ENCODE measurements around the gene MTHFR.

The MTHFR gene

DNA sequence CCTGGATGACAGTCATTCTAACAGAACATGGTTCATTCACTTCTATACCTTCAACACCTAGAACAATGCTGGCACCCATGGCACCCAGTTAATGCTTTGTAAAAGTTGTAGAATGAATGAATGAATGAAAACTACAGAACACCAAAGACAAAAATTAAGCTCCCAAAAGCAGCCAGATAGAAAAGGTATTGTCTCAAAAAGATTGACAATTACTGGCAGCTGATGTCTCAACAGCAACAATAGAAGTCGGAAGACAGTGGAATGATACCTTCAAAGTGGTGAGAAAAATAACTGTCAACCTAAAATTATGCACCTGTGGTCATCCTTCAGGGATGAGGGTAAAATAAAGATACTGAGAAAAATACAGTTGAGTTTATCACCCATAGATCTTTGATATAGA lies 48.7 kb downstream of the MTHFR start:
- Histone ChIP-seq H3K4me2 (ENCODE audit: low read length) (no peak overlapping the region), H3K9me3 (replicated peaks; ENCODE audit: low read length) (no peaks in the 10 kb centered on the region), H3K4me1 (ENCODE audit: control insufficient read depth, insufficient read depth, low read length) (no peaks in the 10 kb centered on the region), H3K9ac (ENCODE audit: low read depth, low read length) (no peak overlapping the region), H3K27me3 (ENCODE audit: control insufficient read depth, insufficient read depth, low read length) (peaks cover 19% of the 10 kb centered on the region), H3K36me3 (ENCODE audit: insufficient read depth, low read length) (no peaks in the 10 kb centered on the region), H3K4me3 (ENCODE audit: low read length) (no peak overlapping the region)

DNA sequence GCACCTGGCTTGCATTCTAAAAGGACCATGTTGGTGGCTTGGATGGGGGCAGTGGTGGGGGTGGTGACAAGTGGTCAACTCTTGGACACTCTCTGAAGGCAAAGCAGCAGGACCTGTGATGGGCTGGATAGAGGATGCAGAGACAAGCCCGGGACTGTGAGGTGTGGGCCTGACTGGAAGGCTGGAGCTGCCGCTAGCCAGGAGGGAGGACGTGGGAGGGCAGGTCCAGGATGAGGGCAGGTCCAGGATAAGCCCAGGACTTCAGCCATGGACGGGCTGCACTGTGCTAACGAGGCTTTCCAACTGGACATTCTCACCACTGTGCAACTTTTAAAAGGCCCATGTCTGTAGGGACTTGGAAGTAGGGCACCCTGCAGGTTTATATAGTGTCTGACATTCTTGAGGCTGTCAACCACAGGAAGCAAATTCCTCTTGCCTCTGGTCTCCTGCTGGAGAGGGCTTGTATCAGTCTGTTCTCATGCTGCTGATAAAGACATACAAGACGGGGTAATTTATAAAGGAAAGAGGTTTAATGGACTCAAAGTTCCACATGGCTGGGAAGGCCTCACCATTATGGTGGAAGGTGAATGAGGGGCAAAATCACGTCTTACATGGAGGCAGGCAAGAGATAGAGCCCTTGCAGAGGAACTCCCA lies 52.1 kb downstream of the MTHFR start:
- Histone ChIP-seq H3K27me3 (ENCODE audit: control insufficient read depth, insufficient read depth, low read length) (peaks cover 7% of the 10 kb centered on the region), H3K4me3 (ENCODE audit: low read length) (no peak overlapping the region), H3K4me1 (ENCODE audit: control insufficient read depth, insufficient read depth, low read length) (no peaks in the 10 kb centered on the region), H3K4me2 (ENCODE audit: low read length) (no peak overlapping the region), H3K9me3 (replicated peaks; ENCODE audit: low read length) (no peaks in the 10 kb centered on the region), H3K36me3 (ENCODE audit: insufficient read depth, low read length) (peaks cover 16% of the 10 kb centered on the region), H3K9ac (ENCODE audit: low read depth, low read length) (no peak overlapping the region)

- Histone ChIP-seq H3K9ac (ENCODE audit: low read depth, low read length) (no peak overlapping the region), H3K4me2 (ENCODE audit: low read length) (no peak overlapping the region)
Observed at GRCh38 chr1:11752359-11753088, 53.2 kb downstream of the MTHFR start.

DNA sequence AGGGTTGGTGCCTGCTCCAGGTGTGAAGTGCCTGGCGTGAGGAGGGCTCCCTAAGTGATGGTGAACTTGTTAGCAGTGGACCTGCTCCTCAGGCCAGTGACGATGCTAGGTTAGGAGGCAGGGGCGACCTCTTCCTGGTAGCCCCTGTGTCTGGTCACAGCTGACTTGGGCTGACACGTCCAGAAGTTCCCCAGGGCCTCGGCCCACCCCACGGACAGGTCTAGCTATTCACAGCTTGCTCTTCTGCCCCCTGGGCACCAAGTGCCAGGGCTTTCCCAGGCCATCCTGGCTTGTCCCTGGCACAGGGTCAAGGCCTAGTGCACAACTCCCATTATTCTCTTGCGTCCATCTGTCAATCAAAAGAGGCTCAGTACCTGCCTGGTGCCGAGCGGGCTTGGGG lies 54.7 kb downstream of the MTHFR start:
- Histone ChIP-seq H3K36me3 (ENCODE audit: insufficient read depth, low read length) (peaks cover 27% of the 10 kb centered on the region), H3K9ac (ENCODE audit: low read depth, low read length) (no peak overlapping the region), H3K4me1 (ENCODE audit: control insufficient read depth, insufficient read depth, low read length) (no peaks in the 10 kb centered on the region), H3K27me3 (ENCODE audit: control insufficient read depth, insufficient read depth, low read length) (peaks cover 7% of the 10 kb centered on the region), H3K9me3 (replicated peaks; ENCODE audit: low read length) (no peaks in the 10 kb centered on the region), H3K4me2 (ENCODE audit: low read length) (no peak overlapping the region), H3K4me3 (ENCODE audit: low read length) (no peak overlapping the region)

More at GRCh38 chr1:11752359-11753088, 53.2 kb downstream of the MTHFR start:
- peaks cover 22% of the 10 kb centered on the region for H3K36me3 ChIP-seq (ENCODE audit: insufficient read depth, low read length)
- H3K9me3 ChIP-seq (replicated peaks; ENCODE audit: low read length): no peaks in the 10 kb centered on the region
- peaks cover 7% of the 10 kb centered on the region for H3K27me3 ChIP-seq (ENCODE audit: control insufficient read depth, insufficient read depth, low read length)
- H3K4me1 ChIP-seq (ENCODE audit: control insufficient read depth, insufficient read depth, low read length): no peaks in the 10 kb centered on the region
- no peak overlapping the region for H3K4me3 ChIP-seq (ENCODE audit: low read length)

- Histone ChIP-seq H3K27me3 (ENCODE audit: control insufficient read depth, insufficient read depth, low read length) (peaks cover 7% of the 10 kb centered on the region), H3K4me3 (ENCODE audit: low read length) (no peak overlapping the region), H3K36me3 (ENCODE audit: insufficient read depth, low read length) (peaks cover 29% of the 10 kb centered on the region), H3K4me2 (ENCODE audit: low read length) (no peak overlapping the region), H3K9ac (ENCODE audit: low read depth, low read length) (no peak overlapping the region), H3K9me3 (replicated peaks; ENCODE audit: low read length) (no peaks in the 10 kb centered on the region), H3K4me1 (ENCODE audit: control insufficient read depth, insufficient read depth, low read length) (no peaks in the 10 kb centered on the region)
Observed at GRCh38 chr1:11749996-11750395, 55.8 kb downstream of the MTHFR start.

GRCh38 chr1:11749203-11749689 lies 56.5 kb downstream of the MTHFR start:
- H3K4me2 ChIP-seq (ENCODE audit: low read length): no peak overlapping the region
- H3K4me3 ChIP-seq (ENCODE audit: low read length): no peak overlapping the region
- H3K9ac ChIP-seq (ENCODE audit: low read depth, low read length): no peak overlapping the region
- peaks cover 29% of the 10 kb centered on the region for H3K36me3 ChIP-seq (ENCODE audit: insufficient read depth, low read length)
- H3K27me3 ChIP-seq (ENCODE audit: control insufficient read depth, insufficient read depth, low read length): peaks cover 7% of the 10 kb centered on the region
- H3K9me3 ChIP-seq (replicated peaks; ENCODE audit: low read length): no peaks in the 10 kb centered on the region
- no peaks in the 10 kb centered on the region for H3K4me1 ChIP-seq (ENCODE audit: control insufficient read depth, insufficient read depth, low read length)

DNA sequence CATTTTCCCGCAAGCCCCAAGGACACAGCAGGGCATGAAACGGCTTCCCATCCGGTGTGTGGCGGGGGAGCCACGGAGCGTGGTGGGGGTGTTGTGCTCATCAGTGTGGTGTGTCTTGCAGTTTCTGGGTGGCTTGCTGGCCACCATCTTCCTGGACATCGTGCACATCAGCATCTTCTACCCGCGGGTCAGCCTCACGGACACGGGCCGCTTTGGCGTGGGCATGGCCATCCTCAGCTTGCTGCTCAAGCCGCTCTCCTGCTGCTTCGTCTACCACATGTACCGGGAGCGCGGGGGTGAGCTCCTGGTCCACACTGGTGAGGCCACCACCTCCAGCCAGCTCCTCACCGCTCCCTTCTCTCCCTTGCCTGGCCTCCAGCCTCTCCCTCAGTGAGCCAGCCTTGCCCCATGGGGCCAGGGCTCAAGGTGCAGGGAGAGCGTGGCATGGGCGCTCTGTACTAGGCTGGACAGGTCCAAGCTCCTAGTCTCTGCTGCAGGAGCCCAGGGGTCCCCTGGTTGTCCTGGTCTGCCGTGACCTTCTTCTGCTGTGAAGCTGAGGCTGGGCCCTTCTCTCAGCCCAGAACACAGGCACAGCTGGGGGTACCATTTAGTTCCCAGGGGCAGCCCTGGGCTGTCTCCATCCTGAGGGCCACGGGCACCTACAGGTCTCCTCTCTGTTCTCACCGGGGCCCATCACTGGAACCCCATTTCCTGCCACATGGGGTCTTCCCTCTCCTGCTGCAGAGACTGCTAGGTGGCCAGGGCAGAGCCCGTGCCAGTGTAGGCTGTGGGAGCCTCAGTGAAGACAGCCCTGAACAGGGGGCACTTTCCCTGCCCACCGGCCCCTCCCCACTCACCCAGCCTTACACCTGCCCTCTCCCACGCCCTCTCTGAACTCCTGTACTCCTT lies 57.2 kb downstream of the MTHFR start:
- Histone ChIP-seq H3K36me3 (ENCODE audit: insufficient read depth, low read length) (peaks cover 29% of the 10 kb centered on the region), H3K9ac (ENCODE audit: low read depth, low read length) (no peak overlapping the region), H3K4me3 (ENCODE audit: low read length) (no peak overlapping the region), H3K4me1 (ENCODE audit: control insufficient read depth, insufficient read depth, low read length) (no peaks in the 10 kb centered on the region), H3K27me3 (ENCODE audit: control insufficient read depth, insufficient read depth, low read length) (peaks cover 7% of the 10 kb centered on the region), H3K9me3 (replicated peaks; ENCODE audit: low read length) (no peaks in the 10 kb centered on the region), H3K4me2 (ENCODE audit: low read length) (no peak overlapping the region)

DNA sequence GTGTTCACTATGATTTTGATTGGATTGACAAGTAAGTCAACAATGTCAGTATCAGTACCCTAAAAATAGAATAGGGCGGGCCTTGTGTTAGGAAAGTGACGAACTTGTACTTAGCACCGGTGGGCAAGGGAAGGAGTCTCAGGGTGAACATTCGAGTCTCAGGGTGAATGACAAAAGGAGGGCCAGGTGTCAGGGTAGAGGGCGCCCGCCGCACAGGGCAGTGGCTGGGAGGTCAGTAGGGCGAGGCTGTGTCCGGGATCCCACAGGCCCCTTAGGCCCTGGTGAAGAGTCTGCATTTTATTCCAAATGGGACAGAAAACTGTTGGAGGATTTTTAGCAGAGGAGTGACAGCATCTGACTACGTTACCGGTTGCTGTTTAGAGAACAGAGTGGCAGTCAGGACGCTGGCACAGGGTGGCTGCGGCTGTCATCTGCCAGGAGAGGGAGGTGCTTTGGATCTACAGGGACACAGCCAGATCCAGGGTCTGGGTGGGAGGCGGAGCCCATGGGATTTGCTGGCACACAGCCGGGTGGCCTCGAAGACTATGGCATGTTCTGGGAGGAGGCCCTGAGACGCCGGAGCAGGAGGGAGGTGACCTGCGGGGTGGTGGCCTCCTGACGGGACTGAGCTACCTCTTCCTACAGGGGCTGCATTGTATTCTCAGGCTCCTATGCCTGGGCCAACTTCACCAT lies 58.8 kb downstream of the MTHFR start:
- Histone ChIP-seq H3K9ac (ENCODE audit: low read depth, low read length) (no peak overlapping the region), H3K4me1 (ENCODE audit: control insufficient read depth, insufficient read depth, low read length) (no peaks in the 10 kb centered on the region), H3K4me3 (ENCODE audit: low read length) (no peak overlapping the region), H3K36me3 (ENCODE audit: insufficient read depth, low read length) (peaks cover 29% of the 10 kb centered on the region), H3K27me3 (ENCODE audit: control insufficient read depth, insufficient read depth, low read length) (no peaks in the 10 kb centered on the region), H3K9me3 (replicated peaks; ENCODE audit: low read length) (no peaks in the 10 kb centered on the region), H3K4me2 (ENCODE audit: low read length) (no peak overlapping the region)

- Histone ChIP-seq H3K27me3 (ENCODE audit: control insufficient read depth, insufficient read depth, low read length) (no peaks in the 10 kb centered on the region), H3K9me3 (replicated peaks; ENCODE audit: low read length) (no peaks in the 10 kb centered on the region), H3K36me3 (ENCODE audit: insufficient read depth, low read length) (peaks cover 26% of the 10 kb centered on the region), H3K4me2 (ENCODE audit: low read length) (no peak overlapping the region), H3K4me3 (ENCODE audit: low read length) (no peak overlapping the region), H3K9ac (ENCODE audit: low read depth, low read length) (no peak overlapping the region), H3K4me1 (ENCODE audit: control insufficient read depth, insufficient read depth, low read length) (no peaks in the 10 kb centered on the region)
Observed at GRCh38 chr1:11746092-11746491, 59.7 kb downstream of the MTHFR start.

DNA sequence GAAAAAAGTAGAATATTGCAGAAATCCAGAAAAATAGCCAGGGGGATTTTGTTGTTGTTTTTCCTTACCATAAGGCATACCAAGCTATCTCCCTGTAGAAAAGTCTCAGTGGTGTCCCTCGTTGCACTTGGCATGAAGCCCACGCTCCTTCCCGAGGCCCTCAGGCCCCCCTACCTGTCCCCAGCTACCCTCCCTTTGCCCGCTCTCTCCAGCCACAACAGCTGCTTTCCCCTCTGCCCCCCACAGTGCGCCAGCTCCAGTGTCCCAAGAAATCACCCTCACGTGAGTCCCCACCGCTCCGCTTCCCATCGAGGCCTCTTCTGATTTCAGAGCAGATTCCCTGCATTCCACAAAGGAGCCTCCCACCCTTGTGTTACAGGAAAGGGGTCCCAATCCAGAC lies 61.5 kb downstream of the MTHFR start:
- H3K27me3 ChIP-seq (ENCODE audit: control insufficient read depth, insufficient read depth, low read length): no peaks in the 10 kb centered on the region

More for the DNA sequence above, 61.5 kb downstream of the MTHFR start:
- Histone ChIP-seq H3K4me3 (ENCODE audit: low read length) (no peak overlapping the region), H3K4me1 (ENCODE audit: control insufficient read depth, insufficient read depth, low read length) (no peaks in the 10 kb centered on the region), H3K9me3 (replicated peaks; ENCODE audit: low read length) (no peaks in the 10 kb centered on the region), H3K9ac (ENCODE audit: low read depth, low read length) (no peak overlapping the region), H3K36me3 (ENCODE audit: insufficient read depth, low read length) (peaks cover 13% of the 10 kb centered on the region), H3K4me2 (ENCODE audit: low read length) (no peak overlapping the region)
